ENCODE results near the gene CCL19. TPM values are rescaled to one million over a fixed set of nuclear protein-coding genes. Genes with fewer than 3 reads are reported as not detected.

The CCL19 gene
- total RNA-seq, 1 experiment from 2014 or later: not detected

- no TSS peak for BruUV-seq (replicated peaks)
- intact Hi-C loops (cut with micrococcal nuclease): loop anchor here (10.0 kb wide), 1 partner anchor 310 kb away; the partner anchor contains the start of gene DNAJB5
- H3K4me2 ChIP-seq (ENCODE audit: low read length): no peak overlapping the region
- H3K79me2 ChIP-seq (ENCODE audit: insufficient read depth, low read length): no peaks in the 10 kb centered on the region
- no peaks in the 10 kb centered on the region for H3K9me2 ChIP-seq (ENCODE audit: insufficient read depth)
- TF ChIP-seq CTCF (IDR thresholded peaks at IDR 0.05 in 2 of 3, conservative IDR thresholded peaks at IDR 0.05 in 1 of 3; ENCODE audit: borderline replicate concordance in 1 of 3, insufficient read depth in 1 of 3, low read depth in 2 of 3, low read length in 2 of 3) (no peak), CBX3 (IDR thresholded peaks at IDR 0.05; ENCODE audit: low read depth) (no peak), SIN3A (IDR thresholded peaks at IDR 0.05; ENCODE audit: low read depth) (no peak), ZBTB33 (IDR thresholded peaks at IDR 0.05; ENCODE audit: extremely low read depth, insufficient replicate concordance, low read length) (no peak), MAX (IDR thresholded peaks at IDR 0.05) (no peak)
- H3K9ac ChIP-seq (ENCODE audit: low read length): no peak overlapping the region
- POLR2A ChIA-PET: no interaction called here
- no peak overlapping the region for H3K27ac ChIP-seq (ENCODE audit: low read depth, low read length)
- RAD21 ChIA-PET (ENCODE audit: low non-redundant PET in 1 of 2, low total read pairs in 2 of 2, uncharacterized antibody in 2 of 2, unreplicated experiment in 2 of 2): no interaction called here
- H3K36me3 ChIP-seq (ENCODE audit: control insufficient read depth in 1 of 2, insufficient read depth in 2 of 2, low read length in 2 of 2): no peaks in the 10 kb centered on the region
- no peak overlapping the region for H2AFZ ChIP-seq (ENCODE audit: low read depth, low read length, poor library complexity, severe bottlenecking)
- H3K27me3 ChIP-seq (ENCODE audit: insufficient read depth, low read length): no peaks in the 10 kb centered on the region
- no peak for DNase-seq (ENCODE audit: low read depth, low spot score)
- no peaks in the 10 kb centered on the region for H4K20me1 ChIP-seq (ENCODE audit: insufficient read depth)
- ATAC-seq: no peak
- no peaks in the 10 kb centered on the region for H3K9me3 ChIP-seq (ENCODE audit: control insufficient read depth in 1 of 2, insufficient read depth in 1 of 2, low read depth in 1 of 2, low read length in 2 of 2)
- CTCF ChIA-PET: interaction anchor here (2.2 to 2.3 kb wide), 2 partner anchors 9 to 28 kb away, joined by 6 to 14 read pairs; no protein-coding TSS in a partner anchor
- H3K4me1 ChIP-seq (ENCODE audit: control insufficient read depth in 1 of 2, insufficient read depth in 2 of 2, low read length in 2 of 2): no peaks in the 10 kb centered on the region
- no peak overlapping the region for H3K4me3 ChIP-seq (replicated peaks in 1 of 2; ENCODE audit: low read depth in 1 of 2, low read length in 2 of 2)
These were observed 16.6 kb downstream of the CCL19 start for GRCh38 chr9:34674440-34674839.

Measured in HCT116 (cell line).